ENCODE measurements around the gene TRA2A.
"Not testable (repeated sequence)": the region's sequence is repeated elsewhere in the genome, so short reads cannot be mapped to it uniquely, and the experiment has no call there.

TRA2A gene

DNA sequence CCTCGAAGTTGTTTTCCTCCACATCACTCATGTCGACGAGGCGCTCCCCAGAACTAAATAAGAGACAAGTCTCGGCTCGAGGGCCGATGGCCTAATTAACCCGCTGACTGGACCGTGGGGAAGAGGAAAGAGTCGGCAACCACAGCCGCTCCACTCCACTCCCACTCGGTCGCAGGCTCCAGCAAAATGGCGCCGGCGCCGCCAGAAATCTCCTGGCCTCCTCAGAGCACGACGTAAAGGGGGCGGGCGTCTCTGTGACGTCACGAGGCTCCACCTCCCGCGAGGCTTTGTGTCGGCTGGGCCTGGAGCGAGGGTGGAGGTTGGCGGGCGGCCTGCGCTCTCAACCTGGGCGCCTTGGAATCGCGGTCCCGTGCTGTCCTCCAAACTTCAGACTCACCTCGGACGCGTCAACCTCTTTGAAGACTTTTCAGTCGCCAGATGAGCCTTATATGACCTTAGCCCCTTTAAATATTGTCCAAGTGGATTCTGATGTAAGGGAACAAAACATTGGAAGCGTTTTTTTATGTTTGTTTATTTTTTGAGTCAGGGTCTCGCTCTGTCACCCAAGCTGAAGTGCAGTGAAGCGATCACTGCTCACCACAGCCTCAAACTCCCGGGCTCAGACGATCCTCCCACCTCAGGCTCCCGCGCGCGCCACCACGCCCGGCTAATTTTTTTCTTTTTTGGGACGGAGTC, at the start of gene TRA2A:
TRA2A (minus strand) TSS at position 188 of the 696 bp plus-strand sequence; CDS start at position 31, 157 bp downstream.
- peak; percentile 94 for DNase-seq

DNA sequence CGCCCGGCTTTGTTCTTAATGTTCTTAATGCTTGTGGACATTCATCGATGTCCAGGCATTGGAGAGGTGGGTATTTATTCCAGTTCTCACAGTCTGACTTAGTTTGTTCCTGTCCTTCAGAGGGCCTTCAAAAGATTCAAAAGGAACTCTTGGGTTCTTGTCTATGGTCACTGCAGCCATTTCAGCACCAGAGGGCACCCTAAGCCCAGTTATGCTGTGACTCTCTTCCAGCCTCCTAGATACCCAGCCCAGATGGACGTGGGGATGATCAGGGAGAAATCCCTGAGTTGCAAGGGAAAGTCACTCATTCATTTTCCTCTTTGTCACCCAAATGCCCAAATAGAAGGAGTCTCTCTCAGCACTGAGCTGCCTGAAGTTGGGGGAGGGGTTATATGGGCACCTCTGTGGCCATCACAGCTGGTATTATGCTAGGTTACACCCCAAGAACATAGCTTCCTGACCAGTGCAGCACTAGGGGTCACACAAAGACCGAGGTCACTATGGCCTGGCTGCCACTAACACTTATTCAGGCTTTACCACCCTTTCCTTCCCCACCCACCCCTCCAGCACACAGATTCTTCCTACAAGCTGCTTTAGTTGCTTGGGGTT, 38.9 kb upstream of the TRA2A start:
- peak; percentile 56 for DNase-seq

DNA sequence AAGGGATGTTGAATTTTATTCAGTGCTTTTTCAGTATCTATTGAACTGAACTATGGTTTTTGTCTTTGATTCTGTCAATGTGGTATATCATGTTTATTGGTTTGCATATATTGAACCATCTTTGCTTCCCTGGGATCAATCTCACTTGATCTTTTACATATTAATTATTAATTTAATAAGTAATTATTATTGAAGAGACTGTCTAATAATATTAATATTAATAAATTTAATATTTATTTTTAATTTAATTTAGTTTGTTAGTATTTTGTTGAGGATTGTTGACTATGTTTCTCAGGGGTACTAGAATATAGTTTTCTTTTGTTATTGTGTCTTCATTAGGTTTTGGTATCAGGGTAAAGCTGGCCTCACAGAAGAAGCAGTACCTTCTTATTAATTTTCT, 26.5 kb upstream of the TRA2A start:
- no peak for DNase-seq

DNA sequence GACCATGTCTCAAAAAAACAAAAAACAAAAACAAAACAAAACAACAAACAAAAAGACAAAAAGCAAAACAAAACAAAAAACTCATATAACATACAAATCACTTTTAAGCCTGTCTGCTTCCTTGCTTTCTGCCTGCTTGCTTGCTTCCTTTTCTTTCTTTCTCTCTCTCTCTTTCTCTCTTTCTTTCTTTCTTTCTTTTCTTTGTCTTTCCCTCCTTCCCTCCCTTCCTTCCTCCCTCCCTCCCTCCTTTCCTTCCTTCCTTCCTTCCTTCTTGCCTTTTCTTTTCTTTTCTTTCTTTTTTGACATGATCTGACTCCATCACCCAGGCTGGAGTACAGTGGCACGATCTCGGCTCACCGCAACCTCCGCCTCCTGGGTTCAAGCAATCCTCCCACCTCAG, 15.9 kb upstream of the TRA2A start:
- DNase-seq = no peak

- peak; percentile 58 for DNase-seq
Observed at GRCh38 chr7:23546897-23547572, 15.3 kb upstream of the TRA2A start.

DNA sequence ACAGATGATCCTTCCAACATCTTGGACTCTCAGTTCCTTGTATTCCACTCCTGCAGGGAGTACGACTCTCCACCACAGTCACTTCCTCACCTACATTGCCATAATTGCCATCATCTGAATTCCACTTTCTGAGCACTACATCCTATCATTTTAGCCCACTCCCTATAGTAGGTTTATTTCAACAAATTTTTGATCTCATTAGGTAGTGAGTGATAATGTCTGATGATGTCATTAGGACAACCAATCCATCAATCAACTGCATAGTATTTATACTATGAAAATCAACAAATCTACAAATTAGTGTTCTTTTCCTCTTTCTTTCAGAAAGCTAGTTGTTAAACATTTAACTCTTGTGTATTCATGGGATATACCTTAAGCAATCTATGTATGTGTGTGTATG, 13.7 kb upstream of the TRA2A start:
- DNase-seq = no peak

DNA sequence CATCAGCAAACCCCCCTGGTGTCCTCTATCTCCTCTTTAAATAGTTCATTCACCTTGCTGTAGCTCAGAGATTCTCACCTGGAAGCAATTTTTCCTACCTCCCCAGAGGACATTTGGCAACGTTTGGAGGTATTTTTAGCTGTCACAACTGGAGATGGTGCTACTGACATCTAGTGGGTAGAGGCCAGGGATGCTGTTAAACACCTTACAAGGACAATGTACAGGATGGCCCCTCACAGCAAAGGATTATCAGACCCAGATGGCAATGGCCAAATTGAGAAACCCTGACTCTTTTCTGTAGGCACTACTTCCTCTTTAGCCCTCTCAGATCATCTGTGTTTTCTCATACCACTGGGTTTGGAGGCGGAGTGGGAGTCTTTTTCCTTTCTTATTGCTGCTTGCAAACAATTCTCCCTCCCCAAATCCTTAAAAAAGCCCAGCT, 13.2 kb upstream of the TRA2A start:
- no peak for DNase-seq

DNA sequence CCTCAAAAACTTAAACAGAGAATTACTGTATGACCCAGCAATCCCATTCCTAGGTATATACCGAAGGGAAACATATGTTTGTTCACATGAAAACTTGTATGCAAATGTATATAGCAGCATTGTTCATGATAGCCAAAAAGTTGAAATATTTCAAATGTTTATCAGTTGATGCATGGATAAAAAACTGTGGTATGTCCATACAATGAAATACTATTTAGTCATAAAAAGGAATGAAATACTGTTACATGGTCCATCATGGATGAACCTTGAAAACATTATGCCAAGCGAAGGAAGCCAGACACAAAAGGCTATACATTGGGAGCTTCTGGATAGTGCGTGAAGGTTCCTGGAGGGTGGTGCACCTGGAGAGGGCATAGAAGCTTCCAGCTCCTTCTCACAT, 11.0 kb upstream of the TRA2A start:
- DNase-seq = no peak

GRCh38 chr7:23539494-23539907, 7.7 kb upstream of the TRA2A start:
- DNase-seq = no peak

- no peak for DNase-seq
Observed at GRCh38 chr7:23538301-23538700, 6.5 kb upstream of the TRA2A start.

DNA sequence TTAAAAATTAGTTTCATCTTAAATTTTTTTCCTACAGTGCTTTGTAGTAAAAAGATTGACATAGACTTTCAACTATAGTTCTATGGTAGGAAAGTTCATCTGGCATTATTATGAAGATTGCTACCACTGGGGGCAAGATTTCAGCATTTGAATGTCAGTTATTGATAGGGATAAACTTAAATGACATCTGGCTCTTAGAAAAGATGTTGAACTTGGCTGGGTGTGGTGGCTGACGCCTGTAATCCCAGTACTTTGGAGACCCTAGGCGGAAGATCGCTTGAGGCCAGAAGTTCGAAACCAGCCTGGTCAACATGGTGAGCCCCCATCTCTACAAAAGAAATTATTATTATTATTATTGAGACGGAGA, 1.4 kb upstream of the TRA2A start:
- no peak for DNase-seq

DNA sequence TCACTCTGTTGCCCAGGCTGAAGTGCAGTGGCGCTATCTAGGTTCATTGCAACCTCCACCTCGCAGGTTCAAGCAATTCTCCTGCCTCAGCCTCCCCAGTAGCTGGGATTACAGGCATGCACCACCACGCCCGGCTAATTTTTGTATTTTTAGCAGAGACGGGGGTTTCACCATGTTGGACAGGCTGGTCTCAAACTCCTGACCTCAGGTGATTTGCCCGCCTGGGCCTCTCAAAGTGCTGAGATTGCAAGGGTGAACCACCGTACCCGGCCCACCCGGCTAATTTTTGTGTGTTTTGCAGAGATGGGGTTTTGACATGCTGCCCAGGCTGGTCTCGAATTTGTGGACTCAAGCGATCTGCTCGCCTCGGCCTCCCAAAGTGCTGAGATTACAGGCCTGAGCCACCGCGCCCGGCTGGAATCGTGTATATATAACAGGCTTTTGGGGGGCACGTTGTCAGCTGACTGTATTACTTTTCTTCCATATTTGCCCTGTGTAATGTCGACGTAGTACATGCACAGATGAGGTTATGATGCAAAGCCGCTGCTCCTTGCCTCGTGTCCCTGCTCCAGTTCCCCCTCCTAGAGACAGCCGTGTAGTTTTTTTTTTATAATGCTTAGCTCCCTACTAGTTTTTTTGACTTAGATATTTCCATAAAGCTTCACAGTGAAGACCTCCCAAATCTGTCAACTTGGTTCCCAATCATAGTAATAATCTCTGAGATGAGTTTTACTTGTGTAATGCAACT, 883 bp upstream of the TRA2A start:
- no peak for DNase-seq

- DNase-seq = no peak
Observed at GRCh38 chr7:23531050-23531793, 559 bp downstream of the TRA2A start.

- no peak for DNase-seq
Observed at GRCh38 chr7:23530405-23530804, 1.4 kb downstream of the TRA2A start.

DNA sequence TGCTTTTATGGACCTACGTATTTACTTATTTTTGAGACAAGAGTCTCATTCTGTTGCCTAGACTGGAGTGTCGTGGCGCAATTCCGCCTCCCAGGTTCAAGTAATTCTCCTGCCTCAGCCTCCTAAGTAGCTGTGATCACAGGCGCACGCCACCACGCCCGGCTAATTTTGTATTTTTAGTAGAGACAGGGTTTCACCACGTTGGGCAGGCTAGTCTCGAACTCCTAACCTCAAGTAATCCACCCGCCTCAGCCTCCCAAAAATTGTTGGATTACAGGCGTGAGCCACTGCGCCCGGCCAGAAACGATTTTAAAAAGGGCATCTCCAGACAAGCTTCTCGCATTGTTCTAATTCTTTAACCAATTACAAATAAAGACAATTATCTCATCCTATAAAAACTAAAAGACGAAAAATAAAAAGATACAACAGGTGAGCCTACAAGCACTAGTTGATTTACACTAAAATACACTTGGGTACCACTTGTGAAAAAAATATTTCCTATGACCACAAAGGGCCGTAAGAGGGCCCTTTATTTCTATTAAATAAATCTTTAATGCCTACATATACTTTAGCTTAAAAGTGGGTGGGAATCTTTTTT, 2.4 kb downstream of the TRA2A start:
- DNase-seq = no peak

DNA sequence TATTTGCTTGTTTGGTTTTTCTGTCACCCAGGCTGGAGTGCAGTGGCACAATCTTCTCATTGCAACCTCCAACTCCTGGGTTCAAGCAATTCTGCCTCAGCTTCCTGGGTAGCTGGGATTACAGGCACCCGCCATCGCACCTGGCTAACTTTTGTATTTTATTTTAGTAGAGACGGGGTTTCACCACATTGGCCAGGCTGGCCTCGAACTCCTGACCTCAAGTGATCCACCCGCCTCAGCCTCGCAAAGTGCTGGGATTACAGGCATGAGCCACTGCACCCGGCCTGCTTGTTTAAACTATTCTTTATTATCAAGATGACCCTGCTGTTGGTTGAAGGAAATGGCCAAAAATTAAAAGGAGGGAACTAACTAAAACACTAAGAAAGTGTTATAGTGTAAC, 6.2 kb downstream of the TRA2A start:
- not testable (repeated sequence) for DNase-seq

DNA sequence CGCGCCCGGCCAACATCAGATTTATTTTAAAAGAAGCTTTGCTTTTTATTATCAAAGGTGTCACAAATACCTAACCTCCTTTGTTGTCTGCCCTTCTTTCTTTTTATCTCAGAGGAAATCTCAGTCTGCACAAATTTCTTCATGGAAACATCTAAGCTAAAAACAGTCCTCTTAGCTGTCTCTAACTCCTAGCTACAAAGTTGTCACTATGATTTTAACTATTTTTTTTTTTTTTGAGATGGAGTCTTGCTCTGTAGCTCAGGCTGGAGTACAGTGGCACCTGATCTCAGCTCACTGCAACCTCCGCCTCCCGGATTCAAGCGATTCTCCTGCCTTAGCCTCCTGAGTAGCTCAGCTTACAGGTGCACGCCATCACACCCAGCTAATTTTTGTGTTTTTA, 7.3 kb downstream of the TRA2A start:
- DNase-seq = no peak

DNA sequence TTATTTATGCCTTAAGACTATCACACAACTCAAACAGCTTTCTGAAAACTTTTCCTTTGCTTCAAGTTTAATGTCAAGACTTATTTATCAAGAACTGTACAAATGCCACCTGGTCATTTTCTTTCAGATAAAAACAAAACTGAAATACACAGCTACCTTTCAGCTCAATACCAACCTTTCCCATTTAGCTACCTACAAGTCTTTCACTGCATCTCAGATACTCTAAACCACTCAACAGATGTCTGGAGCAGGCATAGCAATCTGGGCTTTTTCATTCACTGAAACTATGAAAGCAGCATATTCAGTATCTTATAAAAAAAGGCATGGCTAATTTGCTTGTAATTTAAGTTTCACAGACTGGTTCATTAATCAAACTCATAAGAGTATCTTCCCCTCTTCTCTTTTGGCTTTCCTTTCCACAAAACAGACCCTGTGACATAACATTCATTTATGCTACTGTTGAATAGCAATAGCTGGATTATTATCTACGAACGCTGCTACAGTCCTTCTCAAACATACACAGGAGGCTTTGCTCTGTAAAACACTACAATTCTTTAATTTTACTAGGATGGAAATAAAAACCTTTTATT, 8.2 kb downstream of the TRA2A start:
- DNase-seq = no peak

DNA sequence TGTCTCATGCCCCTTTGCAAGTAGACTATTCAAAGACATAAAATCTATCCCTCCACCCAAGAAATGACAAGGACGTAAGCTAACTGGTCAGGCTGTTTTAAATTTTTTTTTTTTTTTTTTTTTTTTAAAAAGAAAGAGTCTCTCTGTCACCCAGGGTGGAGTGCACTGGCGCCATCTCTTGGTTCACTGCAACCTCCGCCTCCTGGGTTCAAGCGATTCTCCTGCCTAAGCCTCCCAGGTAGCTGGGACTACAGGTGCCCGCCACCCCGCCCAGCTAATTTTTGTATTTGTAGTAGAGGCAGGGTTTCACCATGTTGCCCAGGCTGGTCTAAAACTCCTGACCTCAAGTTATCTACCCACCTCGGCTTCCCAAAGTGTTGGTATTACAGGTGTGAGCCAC, 11.2 kb downstream of the TRA2A start:
- DNase-seq = no peak

GRCh38 chr7:23514755-23515154, 17.0 kb downstream of the TRA2A start:
- DNase-seq = no peak

GRCh38 chr7:23513746-23514145, 18.0 kb downstream of the TRA2A start:
- DNase-seq = not testable (repeated sequence)

DNA sequence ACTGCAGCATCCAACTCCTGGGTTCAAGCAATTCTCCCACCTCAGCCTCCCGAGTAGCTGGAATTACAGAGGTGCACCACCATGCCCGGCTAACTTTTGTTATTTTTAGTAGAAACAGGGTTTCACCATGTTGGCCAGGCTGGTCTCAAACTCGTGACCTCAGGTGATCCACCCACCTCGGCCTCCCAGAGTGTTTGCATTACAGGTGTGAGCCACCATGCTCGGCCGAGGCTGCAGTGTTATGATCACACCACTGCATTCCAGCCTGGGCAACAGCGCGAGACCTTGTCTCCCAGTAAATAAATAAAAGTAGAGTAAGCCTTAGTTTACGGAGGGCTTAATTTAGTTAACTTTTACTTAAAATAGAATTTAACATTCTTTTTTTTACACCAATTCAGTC, 37.8 kb downstream of the TRA2A start:
- DNase-seq = no peak

All from GOT3 (cell line).